A673 (cell line): Measurements from ENCODE around the gene OSBPL1A.

Source experiments
- EZH2 ChIP-seq: fragments of 200-600 bp; sonication (generic); IDR thresholded peaks from 2 replicates; pipeline ENCODE4 v1.6.1; 2017; ENCODE audit warnings: borderline replicate concordance, low read depth, mild to moderate bottlenecking, mixed read lengths, antibody characterized with exemption, low read length; ENCODE audit not compliant: poor library complexity, severe bottlenecking
- TF ChIP-seq, protein P1 (sequence below): fragments of 300-800, 200-600 bp; sonication (generic); conservative IDR thresholded peaks from 2 replicates; pipeline ENCODE4 v1.5.1; 2017; ENCODE audit warnings: low read depth, mild to moderate bottlenecking, antibody characterized with exemption, low read length, moderate library complexity, mixed read lengths

DNA sequence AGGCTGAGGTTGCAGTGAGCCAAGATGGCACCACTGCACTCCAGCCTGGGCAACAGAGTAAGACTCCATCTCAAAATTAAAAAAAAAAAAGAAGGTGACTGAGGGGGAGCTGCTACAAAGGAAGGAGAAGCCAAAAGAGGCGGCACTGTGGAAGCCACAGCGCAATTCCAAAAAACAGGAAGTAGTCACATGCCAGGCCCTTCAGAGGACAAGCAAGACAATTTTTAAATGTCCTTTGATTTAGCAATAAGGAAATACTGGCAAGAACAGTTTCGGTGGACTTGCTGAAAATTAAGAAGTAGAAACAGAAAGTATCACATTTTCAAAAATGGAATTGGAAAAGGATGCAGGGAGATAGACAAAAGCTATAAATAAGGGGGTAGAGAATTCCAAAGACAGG lies 122.8 kb downstream of the OSBPL1A start:
- TF ChIP-seq, protein P1, sequence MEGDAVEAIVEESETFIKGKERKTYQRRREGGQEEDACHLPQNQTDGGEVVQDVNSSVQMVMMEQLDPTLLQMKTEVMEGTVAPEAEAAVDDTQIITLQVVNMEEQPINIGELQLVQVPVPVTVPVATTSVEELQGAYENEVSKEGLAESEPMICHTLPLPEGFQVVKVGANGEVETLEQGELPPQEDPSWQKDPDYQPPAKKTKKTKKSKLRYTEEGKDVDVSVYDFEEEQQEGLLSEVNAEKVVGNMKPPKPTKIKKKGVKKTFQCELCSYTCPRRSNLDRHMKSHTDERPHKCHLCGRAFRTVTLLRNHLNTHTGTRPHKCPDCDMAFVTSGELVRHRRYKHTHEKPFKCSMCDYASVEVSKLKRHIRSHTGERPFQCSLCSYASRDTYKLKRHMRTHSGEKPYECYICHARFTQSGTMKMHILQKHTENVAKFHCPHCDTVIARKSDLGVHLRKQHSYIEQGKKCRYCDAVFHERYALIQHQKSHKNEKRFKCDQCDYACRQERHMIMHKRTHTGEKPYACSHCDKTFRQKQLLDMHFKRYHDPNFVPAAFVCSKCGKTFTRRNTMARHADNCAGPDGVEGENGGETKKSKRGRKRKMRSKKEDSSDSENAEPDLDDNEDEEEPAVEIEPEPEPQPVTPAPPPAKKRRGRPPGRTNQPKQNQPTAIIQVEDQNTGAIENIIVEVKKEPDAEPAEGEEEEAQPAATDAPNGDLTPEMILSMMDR = no peak
- no peak for TF ChIP-seq EZH2
